ENCODE measurements around the gene KLHDC3. TPM values are rescaled to one million over a fixed set of nuclear protein-coding genes. Genes with fewer than 3 reads are reported as not detected.

Gene KLHDC3
- total RNA-seq, 4 donors from 2014 or later: 88.0 to 175 (median 98.1) TPM

DNA sequence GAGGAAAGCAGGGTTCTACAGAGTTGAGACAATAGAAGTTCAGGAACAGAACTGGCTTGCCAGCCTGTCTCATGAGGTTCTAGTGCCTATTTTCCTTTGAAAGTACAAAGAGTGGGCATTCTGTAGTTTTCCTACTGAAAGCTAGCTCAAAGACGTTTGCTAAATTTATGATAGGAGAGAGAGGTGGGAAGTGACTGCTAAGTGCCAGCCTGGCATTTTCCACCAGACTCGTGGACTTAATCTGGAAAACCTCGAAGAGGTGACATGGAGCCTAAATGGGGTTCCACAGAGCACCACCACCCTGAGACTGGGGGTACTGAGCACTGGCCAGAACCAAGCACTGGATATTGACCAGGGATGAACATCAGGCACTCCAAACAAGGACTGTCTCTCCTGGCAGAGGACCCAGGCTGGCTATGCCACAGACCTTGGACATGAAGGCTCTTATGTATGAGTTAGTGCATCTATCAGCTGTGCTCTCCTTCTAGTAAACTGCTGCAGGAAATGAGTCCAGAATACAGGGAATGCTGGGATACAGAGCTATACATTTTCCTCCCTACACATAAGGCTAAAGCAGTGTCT, 42.2 kb upstream of the KLHDC3 start:
- Histone ChIP-seq H3K4me3 (no peak overlapping the region), H3K27me3 (no peaks in the 10 kb centered on the region), H3K9me3 (no peaks in the 10 kb centered on the region), H3K27ac (replicated peaks in 1 of 4) (no peak overlapping the region), H3K4me1 (peaks cover under 1 to 19% (median 13%) of the 10 kb centered on the region in 4 donors), H3K36me3 (peaks cover 3 to 38% (median 25%) of the 10 kb centered on the region in 4 donors)
- 90% methylated on average over 2 of the region's 3 CpGs for WGBS
- DNase-seq (ENCODE audit: extremely low spot score): no peak
- intact Hi-C loops (cut with DNase I): no loop called here
- TF ChIP-seq POLR2AphosphoS5 (IDR thresholded peaks at IDR 0.05) (no peak), POLR2A (IDR thresholded peaks at IDR 0.05; ENCODE audit: low read depth) (no peak), EP300 (IDR thresholded peaks at IDR 0.05) (no peak), CTCF (IDR thresholded peaks at IDR 0.05) (no peak)

DNA sequence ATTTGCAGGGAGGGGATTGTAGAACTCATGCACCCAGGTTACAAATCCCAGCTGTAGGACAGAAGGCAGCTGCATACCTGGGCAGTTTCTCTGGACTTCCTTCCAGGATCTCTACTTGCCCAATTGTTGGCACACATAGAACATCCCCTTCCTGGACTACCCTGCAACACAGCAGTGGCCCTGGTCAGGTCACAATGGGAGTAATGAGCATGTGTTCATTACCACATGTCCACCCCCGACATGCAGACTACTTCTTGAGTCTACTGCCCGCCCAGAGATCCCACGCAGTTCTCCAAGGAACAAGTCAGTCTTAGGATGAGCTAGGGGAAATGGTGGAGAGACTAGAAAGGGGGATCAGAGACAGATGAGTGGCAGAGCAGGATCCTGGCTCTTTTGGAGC, 40.1 kb upstream of the KLHDC3 start:
- Histone ChIP-seq H3K36me3 (peaks cover 3 to 17% (median 11%) of the 10 kb centered on the region in 4 donors), H3K9me3 (no peaks in the 10 kb centered on the region), H3K4me1 (peaks cover 12 to 37% (median 28%) of the 10 kb centered on the region in 4 donors), H3K27ac (replicated peaks in 1 of 4) (no peak overlapping the region), H3K27me3 (no peaks in the 10 kb centered on the region), H3K4me3 (no peak overlapping the region)
- intact Hi-C loops (cut with DNase I): no loop called here
- 69% methylated on average over 3 of the region's 3 CpGs for WGBS
- TF ChIP-seq POLR2A (IDR thresholded peaks at IDR 0.05; ENCODE audit: low read depth): no peak
- no peak for TF ChIP-seq CTCF (IDR thresholded peaks at IDR 0.05)
- TF ChIP-seq POLR2AphosphoS5 (IDR thresholded peaks at IDR 0.05): no peak
- no peak for TF ChIP-seq EP300 (IDR thresholded peaks at IDR 0.05)
- DNase-seq (ENCODE audit: extremely low spot score): no peak

- 91% methylated on average over 5 of the region's 5 CpGs for WGBS
- no peak overlapping the region for H3K27ac ChIP-seq (replicated peaks in 1 of 4)
- DNase-seq (ENCODE audit: extremely low spot score): no peak
- intact Hi-C loops (cut with DNase I): no loop called here
- peaks cover 18 to 45% (median 35%) of the 10 kb centered on the region in 4 donors for H3K4me1 ChIP-seq
- H3K9me3 ChIP-seq: no peaks in the 10 kb centered on the region
- no peak for TF ChIP-seq POLR2AphosphoS5 (IDR thresholded peaks at IDR 0.05)
- no peak for TF ChIP-seq EP300 (IDR thresholded peaks at IDR 0.05)
- no peak for TF ChIP-seq CTCF (IDR thresholded peaks at IDR 0.05)
- TF ChIP-seq POLR2A (IDR thresholded peaks at IDR 0.05; ENCODE audit: low read depth): no peak
- H3K27me3 ChIP-seq: no peaks in the 10 kb centered on the region
- peaks cover 0 to 9% (median 3%) of the 10 kb centered on the region in 4 donors for H3K36me3 ChIP-seq
- no peak overlapping the region for H3K4me3 ChIP-seq
Measured at GRCh38 chr6:42974919-42975505, 39.0 kb upstream of the KLHDC3 start.

- TF ChIP-seq EP300 (IDR thresholded peaks at IDR 0.05) (no peak), CTCF (IDR thresholded peaks at IDR 0.05) (no peak)
- peaks cover 23 to 47% (median 41%) of the 10 kb centered on the region in 4 donors for H3K4me1 ChIP-seq
- no peak for DNase-seq (ENCODE audit: extremely low spot score)
- H3K36me3 ChIP-seq: peaks cover 0 to 7% (median 3%) of the 10 kb centered on the region in 4 donors
- intact Hi-C loops (cut with DNase I): no loop called here
- H3K9me3 ChIP-seq: no peaks in the 10 kb centered on the region
- peak overlapping the region; percentile 87 to 95 (median 89) for H3K27ac ChIP-seq (replicated peaks in 1 of 4)
- no peaks in the 10 kb centered on the region for H3K27me3 ChIP-seq
- 0% methylated on average over 19 of the region's 28 CpGs for WGBS
- peak overlapping the region; percentile 82 to 88 (median 84) for H3K4me3 ChIP-seq
Measured at GRCh38 chr6:42978487-42978838, 35.6 kb upstream of the KLHDC3 start.
